PC-3 (cell line): ENCODE measurements around the gene UGT1A4. TPM values are rescaled to one million over a fixed set of nuclear protein-coding genes. Genes with fewer than 3 reads are reported as not detected.

Experiments used
- ATAC-seq: fragments of 200-7000 bp; cut with Tn5 transposase; 2 replicates; pipeline ENCODE4 v1.9.1; 2020; ENCODE audit warnings: mild to moderate bottlenecking, moderate library complexity
- BruUV-seq: library from RNA; stranded (reverse); fragments of 400-500 nt; replicated peaks from 2 replicates; lab custom pipeline; 2021; lab: Mats Ljungman, UMichigan
- CTCF ChIA-PET: fragments of 300-600 bp; sonication (Branson Sonifier 250); formaldehyde crosslinking; loops from one replicate; lab custom pipeline; 2022; ENCODE audit warnings: antibody characterized with exemption; lab: Charles Lee
- POLR2A ChIA-PET: fragments of 300-600 bp; sonication (Branson Sonifier 250); formaldehyde crosslinking; loops from one replicate; lab custom pipeline; 2022; ENCODE audit warnings: antibody characterized with exemption; ENCODE audit not compliant: unreplicated experiment; lab: Charles Lee
- DNase-seq: peaks from one replicate; pipeline ENCODE4 v3.0.0-alpha.2; 2015
- H2AFZ ChIP-seq: fragments of 300-600 bp; sonication (generic); 2 replicates; pipeline ENCODE4 v1.6.0; 2016; ENCODE audit warnings: antibody characterized with exemption, low read length
- H3F3A ChIP-seq: fragments of 300-600 bp; sonication (generic); one replicate; pipeline ENCODE4 v1.6.0; 2017; ENCODE audit warnings: antibody characterized with exemption, low read length, control low read depth, mild to moderate bottlenecking; ENCODE audit not compliant: unreplicated experiment
- H3K27ac ChIP-seq: fragments of 300-600 bp; sonication (generic); 2 replicates; pipeline ENCODE4 v1.5.1; 2016; ENCODE audit warnings: mild to moderate bottlenecking, low read length
- H3K27me3 ChIP-seq: fragments of 300-600 bp; sonication (generic); 2 replicates; pipeline ENCODE4 v1.6.1; 2016; ENCODE audit warnings: low read length, mixed read lengths
- H3K36me3 ChIP-seq: fragments of 300-600 bp; sonication (generic); 2 replicates; pipeline ENCODE4 v1.6.1; 2016; ENCODE audit warnings: low read depth, mixed run types, low read length, mixed read lengths
- H3K4me1 ChIP-seq: fragments of 300-600 bp; sonication (generic); 2 replicates; pipeline ENCODE4 v1.5.1; 2016; ENCODE audit warnings: low read length; ENCODE audit not compliant: insufficient read depth
- H3K4me2 ChIP-seq: fragments of 300-600 bp; sonication (generic); 2 replicates; pipeline ENCODE4 v1.6.0; 2016; ENCODE audit warnings: low read length
- H3K4me3 ChIP-seq: fragments of 300-600 bp; sonication (generic); 2 replicates; pipeline ENCODE4 v1.5.1; 2016; ENCODE audit warnings: mild to moderate bottlenecking, low read length, mixed read lengths
- H3K79me2 ChIP-seq: fragments of 300-600 bp; sonication (generic); 2 replicates; pipeline ENCODE4 v1.6.1; 2017; ENCODE audit warnings: low read length, mixed read lengths
- H3K9ac ChIP-seq: fragments of 300-600 bp; sonication (generic); 2 replicates; pipeline ENCODE4 v1.6.0; 2016; ENCODE audit warnings: mild to moderate bottlenecking, low read length
- H3K9me2 ChIP-seq: fragments of 300-600 bp; sonication (generic); replicated peaks from 2 replicates; pipeline ENCODE4 v1.6.1; 2016; ENCODE audit warnings: mixed run types, low read length, mixed read lengths
- H3K9me3 ChIP-seq: fragments of 300-600 bp; sonication (generic); 2 replicates; pipeline ENCODE4 v1.6.1; 2016; ENCODE audit warnings: low read length, mixed read lengths
- H4K20me1 ChIP-seq: fragments of 300-600 bp; sonication (generic); 2 replicates; pipeline ENCODE4 v1.6.1; 2016; ENCODE audit warnings: low read length, mixed read lengths
- EZH2 ChIP-seq: fragments of 300-600 bp; sonication (generic); IDR thresholded peaks from one replicate; pipeline ENCODE4 v1.6.1; 2017; ENCODE audit warnings: antibody characterized with exemption, mild to moderate bottlenecking, low read length; ENCODE audit not compliant: unreplicated experiment
- EZH2phosphoT487 ChIP-seq: fragments of 300-600 bp; sonication (generic); IDR thresholded peaks from 2 replicates; pipeline ENCODE4 v1.6.1; 2018; ENCODE audit warnings: mild to moderate bottlenecking, antibody characterized with exemption, low read length, borderline replicate concordance
- intact Hi-C: fragments of 100-400 bp; cut with micrococcal nuclease; formaldehyde crosslinking; loops from 2 replicates; pipeline ENCODE4 v1.9.0; 2023
- total RNA-seq: library from RNA; depleted of rRNA; stranded (reverse); fragments of >200 nt; gene quantifications from 2 replicates; pipeline ENCODE4 v1.2.3, GENCODE V29; 2014
- TF ChIP-seq, protein P1 (sequence below): fragments of 300-600 bp; sonication (generic); conservative IDR thresholded peaks from 2 replicates; pipeline ENCODE4 v1.5.1; 2017; ENCODE audit warnings: antibody characterized with exemption, low read depth, mild to moderate bottlenecking, low read length

Gene UGT1A4
- total RNA-seq, 1 experiment from 2014 or later, result not detected

DNA sequence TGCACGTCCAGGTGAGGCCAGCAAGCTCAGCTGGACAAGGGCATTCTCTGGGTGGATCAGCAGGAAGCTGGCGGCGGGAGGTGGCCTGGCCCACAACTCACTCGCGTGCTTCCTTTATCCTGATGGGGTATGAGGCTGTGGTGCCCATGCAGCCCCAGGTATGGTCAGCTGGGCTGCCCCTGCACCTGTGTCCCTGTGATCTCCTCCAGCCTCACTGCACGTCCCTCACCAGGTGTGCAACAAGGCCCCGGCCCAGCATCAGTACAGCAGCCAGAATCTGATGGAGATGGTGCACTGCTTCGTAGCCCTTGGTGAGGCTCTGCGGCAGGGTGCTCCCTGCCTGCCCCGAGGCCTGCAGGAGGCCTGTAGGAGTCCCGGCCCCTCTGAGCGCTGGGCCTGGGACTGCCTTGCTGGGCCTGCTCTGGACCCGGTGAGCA is 77.2 kb downstream of the UGT1A4 start:
- TF ChIP-seq EZH2phosphoT487 (no peak), EZH2 (no peak)
- TF ChIP-seq, protein P1, sequence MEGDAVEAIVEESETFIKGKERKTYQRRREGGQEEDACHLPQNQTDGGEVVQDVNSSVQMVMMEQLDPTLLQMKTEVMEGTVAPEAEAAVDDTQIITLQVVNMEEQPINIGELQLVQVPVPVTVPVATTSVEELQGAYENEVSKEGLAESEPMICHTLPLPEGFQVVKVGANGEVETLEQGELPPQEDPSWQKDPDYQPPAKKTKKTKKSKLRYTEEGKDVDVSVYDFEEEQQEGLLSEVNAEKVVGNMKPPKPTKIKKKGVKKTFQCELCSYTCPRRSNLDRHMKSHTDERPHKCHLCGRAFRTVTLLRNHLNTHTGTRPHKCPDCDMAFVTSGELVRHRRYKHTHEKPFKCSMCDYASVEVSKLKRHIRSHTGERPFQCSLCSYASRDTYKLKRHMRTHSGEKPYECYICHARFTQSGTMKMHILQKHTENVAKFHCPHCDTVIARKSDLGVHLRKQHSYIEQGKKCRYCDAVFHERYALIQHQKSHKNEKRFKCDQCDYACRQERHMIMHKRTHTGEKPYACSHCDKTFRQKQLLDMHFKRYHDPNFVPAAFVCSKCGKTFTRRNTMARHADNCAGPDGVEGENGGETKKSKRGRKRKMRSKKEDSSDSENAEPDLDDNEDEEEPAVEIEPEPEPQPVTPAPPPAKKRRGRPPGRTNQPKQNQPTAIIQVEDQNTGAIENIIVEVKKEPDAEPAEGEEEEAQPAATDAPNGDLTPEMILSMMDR, result no peak
- Histone ChIP-seq H3K9me2 (no peaks in the 10 kb centered on the region), H3K79me2 (no peaks in the 10 kb centered on the region), H3K4me3 (no peak overlapping the region), H4K20me1 (no peaks in the 10 kb centered on the region), H3K27ac (no peak overlapping the region), H3K9me3 (no peaks in the 10 kb centered on the region), H3K36me3 (no peaks in the 10 kb centered on the region), H3K9ac (no peak overlapping the region), H3F3A (no peaks in the 10 kb centered on the region), H3K27me3 (no peaks in the 10 kb centered on the region), H3K4me2 (no peak overlapping the region), H3K4me1 (no peaks in the 10 kb centered on the region), H2AFZ (no peak overlapping the region)
- no peak for ATAC-seq
- CTCF ChIA-PET, result no interaction called here
- BruUV-seq, result no TSS peak
- intact Hi-C loops, result no loop called here
- POLR2A ChIA-PET, result no interaction called here
- no peak for DNase-seq

DNA sequence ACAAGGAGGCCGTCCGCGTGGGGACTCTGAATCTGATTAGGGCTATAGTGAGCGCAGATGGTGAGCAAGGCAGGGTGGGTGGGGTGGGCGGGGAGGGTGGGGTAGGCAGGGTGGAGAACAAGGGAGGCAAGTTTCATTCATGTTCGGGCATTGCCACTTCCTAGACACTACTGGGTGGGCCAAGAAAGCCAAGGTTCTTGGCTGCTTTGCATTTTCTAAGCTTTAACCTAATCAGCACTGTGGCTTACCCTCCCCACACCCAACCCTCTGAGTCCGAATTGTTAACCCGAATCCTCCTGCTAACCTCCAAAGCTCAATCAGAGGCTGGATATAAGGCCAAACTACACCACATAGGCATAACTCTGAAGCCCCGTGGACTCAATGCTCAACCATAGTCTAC is 77.7 kb downstream of the UGT1A4 start:
- TF ChIP-seq, protein P1, result no peak
- TF ChIP-seq EZH2 (no peak), EZH2phosphoT487 (no peak)
- ATAC-seq (no peak), DNase-seq (no peak)
- H3K4me3 ChIP-seq, result no peak overlapping the region
- no peaks in the 10 kb centered on the region for H3K9me3 ChIP-seq
- H4K20me1 ChIP-seq, result no peaks in the 10 kb centered on the region
- H2AFZ ChIP-seq, result no peak overlapping the region
- H3F3A ChIP-seq, result no peaks in the 10 kb centered on the region
- ChIA-PET CTCF (no interaction called here), POLR2A (no interaction called here)
- intact Hi-C loops, result no loop called here
- H3K79me2 ChIP-seq, result no peaks in the 10 kb centered on the region
- no peak overlapping the region for H3K27ac ChIP-seq
- H3K4me1 ChIP-seq, result peaks cover 4% of the 10 kb centered on the region; the same call in 1 of the 2 replicates
- no peak overlapping the region for H3K9ac ChIP-seq
- no peak overlapping the region for H3K4me2 ChIP-seq
- H3K9me2 ChIP-seq, result no peaks in the 10 kb centered on the region
- no TSS peak for BruUV-seq
- H3K27me3 ChIP-seq, result no peaks in the 10 kb centered on the region
- no peaks in the 10 kb centered on the region for H3K36me3 ChIP-seq

DNA sequence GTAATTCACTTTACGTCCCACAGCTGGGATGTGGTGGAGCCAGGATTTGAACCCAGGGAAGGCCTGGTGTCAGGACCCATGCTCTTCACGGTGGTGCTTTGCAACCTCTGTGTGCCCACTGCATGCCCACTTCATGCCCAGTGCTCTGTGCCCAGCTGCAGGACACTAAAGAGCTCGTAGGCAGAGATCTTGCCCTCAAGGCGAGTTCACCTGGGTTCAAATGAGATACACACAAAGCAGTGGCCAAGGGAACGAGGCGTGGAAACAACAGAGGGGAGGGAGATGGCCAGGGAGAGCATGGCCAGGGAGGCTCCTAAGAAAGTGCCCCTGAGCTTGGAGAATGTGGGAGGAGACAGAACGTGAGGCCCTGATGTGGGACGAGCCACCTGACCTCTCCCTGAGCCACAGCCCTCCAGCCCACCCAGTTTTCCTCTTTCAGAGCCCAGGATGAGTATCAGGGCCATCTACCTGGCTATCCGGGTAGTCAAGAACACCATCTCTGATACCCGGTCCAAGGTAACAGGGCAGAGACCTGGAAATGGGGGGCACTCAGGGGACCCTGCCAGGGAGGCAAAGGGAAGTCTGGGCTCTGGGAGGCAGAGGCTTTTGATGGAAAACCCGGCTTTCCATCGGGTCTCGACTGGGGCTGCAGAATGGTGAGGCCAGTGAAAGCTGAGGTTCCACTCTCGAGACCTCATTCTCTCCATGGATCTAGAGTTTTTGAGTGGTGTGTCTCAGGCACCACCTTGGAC is 80.0 kb downstream of the UGT1A4 start:
- ATAC-seq (no peak), DNase-seq (no peak)
- TF ChIP-seq EZH2phosphoT487 (no peak), EZH2 (no peak)
- TF ChIP-seq, protein P1, result no peak
- Histone ChIP-seq H4K20me1 (no peaks in the 10 kb centered on the region), H3K4me1 (peaks cover 5% of the 10 kb centered on the region; the same call in 1 of the 2 replicates), H3K9me3 (no peaks in the 10 kb centered on the region), H3K36me3 (no peaks in the 10 kb centered on the region), H3K4me2 (no peak overlapping the region), H3K79me2 (no peaks in the 10 kb centered on the region), H3K4me3 (no peak overlapping the region), H3K27me3 (no peaks in the 10 kb centered on the region), H3K27ac (no peak overlapping the region), H3K9ac (no peak overlapping the region), H3K9me2 (no peaks in the 10 kb centered on the region), H2AFZ (no peak overlapping the region), H3F3A (no peaks in the 10 kb centered on the region)
- BruUV-seq, result no TSS peak
- ChIA-PET CTCF (no interaction called here), POLR2A (no interaction called here)
- intact Hi-C loops, result no loop called here
